NCI-H1436 treated with DMSO at 0.1 percent for 48 hours (cell line): ENCODE results near the gene RBM10.
"Not testable (repeated sequence)": the region's sequence is repeated elsewhere in the genome, so short reads cannot be mapped to it uniquely, and the experiment has no call there.

Experiments
- DNase-seq: peaks from one replicate; lab custom pipeline; 2025; lab: John Stamatoyannopoulos, UW

The RBM10 gene, protein sequence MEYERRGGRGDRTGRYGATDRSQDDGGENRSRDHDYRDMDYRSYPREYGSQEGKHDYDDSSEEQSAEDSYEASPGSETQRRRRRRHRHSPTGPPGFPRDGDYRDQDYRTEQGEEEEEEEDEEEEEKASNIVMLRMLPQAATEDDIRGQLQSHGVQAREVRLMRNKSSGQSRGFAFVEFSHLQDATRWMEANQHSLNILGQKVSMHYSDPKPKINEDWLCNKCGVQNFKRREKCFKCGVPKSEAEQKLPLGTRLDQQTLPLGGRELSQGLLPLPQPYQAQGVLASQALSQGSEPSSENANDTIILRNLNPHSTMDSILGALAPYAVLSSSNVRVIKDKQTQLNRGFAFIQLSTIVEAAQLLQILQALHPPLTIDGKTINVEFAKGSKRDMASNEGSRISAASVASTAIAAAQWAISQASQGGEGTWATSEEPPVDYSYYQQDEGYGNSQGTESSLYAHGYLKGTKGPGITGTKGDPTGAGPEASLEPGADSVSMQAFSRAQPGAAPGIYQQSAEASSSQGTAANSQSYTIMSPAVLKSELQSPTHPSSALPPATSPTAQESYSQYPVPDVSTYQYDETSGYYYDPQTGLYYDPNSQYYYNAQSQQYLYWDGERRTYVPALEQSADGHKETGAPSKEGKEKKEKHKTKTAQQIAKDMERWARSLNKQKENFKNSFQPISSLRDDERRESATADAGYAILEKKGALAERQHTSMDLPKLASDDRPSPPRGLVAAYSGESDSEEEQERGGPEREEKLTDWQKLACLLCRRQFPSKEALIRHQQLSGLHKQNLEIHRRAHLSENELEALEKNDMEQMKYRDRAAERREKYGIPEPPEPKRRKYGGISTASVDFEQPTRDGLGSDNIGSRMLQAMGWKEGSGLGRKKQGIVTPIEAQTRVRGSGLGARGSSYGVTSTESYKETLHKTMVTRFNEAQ

DNA sequence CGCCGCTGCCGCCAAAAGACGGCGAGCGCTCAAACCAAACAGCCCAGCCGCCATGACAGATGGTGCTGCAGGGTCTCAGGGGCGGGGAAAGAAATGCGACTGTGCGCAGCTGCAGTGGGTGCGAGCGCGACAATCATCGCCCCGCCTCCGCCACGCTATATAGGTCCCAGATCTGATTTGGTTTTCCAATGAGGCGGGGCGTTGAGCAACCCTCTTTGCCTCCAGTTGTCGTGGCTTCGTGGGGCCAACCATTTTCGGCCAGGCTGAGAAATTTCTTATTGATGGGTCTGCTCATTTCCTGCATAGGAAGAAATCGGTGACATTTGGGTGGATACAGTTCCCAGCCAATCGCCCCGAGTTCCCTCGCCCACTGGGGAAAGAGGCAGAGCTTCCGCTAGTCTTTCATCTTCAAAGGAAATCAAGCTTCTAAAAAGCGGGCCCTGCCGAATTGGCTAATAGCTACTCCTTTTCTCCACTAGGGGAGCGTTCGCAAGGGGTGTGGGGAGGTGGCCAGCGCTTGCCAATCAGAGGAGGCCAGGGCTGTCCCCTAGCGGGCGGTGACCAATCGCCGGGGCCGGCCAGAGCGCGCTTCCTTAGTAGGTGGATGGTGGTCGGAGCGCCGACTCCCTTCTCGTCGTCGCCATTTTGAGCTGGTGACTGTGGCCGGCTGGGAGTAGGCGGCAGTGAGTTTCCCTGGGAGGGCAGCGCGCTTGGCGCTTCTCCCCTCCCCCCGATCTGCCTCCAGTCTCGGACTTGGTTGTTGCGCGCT, at the start of gene RBM10, which contains the start of gene NDUFB11:
Gene RBM10, plus strand, starts transcription at position 596 of the 769 bp plus-strand sequence. CDS start 2,261 bp downstream, outside the sequence.
Gene NDUFB11, minus strand, starts transcription at position 77 of the 769 bp plus-strand sequence. Its CDS starts 23 bp downstream, at position 54.
- DNase-seq = peak; percentile 51

DNA sequence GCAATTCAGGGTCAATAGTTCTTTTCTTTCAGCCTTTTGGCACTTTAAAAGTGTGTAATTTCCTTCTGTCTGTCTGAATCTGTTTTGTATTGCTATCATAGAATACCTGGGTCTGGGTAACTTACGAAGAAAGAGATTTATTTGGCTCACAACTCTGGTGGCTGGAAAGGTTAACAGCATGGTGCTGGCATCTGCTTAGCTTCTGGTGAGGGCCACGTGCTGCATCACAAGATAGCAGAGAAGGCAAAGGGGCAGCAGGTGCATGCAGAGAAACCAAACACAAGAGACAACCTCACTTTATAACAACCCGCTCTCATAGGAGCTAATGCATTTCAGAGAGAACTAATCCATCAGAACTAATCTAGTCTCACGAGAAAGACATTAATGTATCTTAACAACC, 48.0 kb upstream of the RBM10 start:
- no peak for DNase-seq

DNA sequence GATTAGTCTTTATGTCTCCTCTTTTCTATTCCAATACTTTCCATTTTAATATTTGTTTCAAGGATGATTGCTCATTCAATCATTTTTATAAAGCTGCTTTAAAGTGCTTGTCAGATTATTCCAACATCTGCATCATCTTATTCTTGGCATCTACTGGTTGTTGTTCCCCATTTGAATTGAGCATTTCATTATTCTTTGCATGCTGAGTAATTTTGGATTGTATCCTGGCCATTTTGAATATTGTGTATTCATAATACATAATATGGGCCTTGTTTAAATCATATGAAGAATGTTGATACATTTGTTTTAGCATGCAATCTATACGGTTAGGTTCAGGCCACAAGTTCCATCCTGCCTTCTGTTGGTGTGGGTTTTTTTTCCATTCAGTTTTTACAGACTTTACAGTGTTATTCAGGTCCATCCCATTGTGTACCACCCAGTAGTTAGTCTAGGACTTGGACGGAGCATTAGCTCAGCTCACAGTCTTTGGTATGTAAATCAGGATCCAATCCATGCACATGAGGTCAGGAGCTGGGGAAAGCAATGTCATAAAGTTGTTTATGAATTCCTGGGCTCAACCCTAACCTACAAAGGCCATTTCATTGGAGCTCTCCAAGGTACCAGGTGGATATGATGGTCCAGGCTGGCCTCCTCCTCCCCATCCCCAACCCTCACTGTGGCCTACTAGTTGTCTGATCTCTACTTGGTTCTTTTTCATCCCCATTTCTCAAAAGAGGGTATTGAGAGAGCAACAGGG, 46.5 kb upstream of the RBM10 start:
- DNase-seq = no peak

GRCh38 chrX:47101206-47101605, 43.8 kb upstream of the RBM10 start:
- no peak for DNase-seq

GRCh38 chrX:47110936-47111615, 33.9 kb upstream of the RBM10 start:
- DNase-seq = not testable (repeated sequence)

DNA sequence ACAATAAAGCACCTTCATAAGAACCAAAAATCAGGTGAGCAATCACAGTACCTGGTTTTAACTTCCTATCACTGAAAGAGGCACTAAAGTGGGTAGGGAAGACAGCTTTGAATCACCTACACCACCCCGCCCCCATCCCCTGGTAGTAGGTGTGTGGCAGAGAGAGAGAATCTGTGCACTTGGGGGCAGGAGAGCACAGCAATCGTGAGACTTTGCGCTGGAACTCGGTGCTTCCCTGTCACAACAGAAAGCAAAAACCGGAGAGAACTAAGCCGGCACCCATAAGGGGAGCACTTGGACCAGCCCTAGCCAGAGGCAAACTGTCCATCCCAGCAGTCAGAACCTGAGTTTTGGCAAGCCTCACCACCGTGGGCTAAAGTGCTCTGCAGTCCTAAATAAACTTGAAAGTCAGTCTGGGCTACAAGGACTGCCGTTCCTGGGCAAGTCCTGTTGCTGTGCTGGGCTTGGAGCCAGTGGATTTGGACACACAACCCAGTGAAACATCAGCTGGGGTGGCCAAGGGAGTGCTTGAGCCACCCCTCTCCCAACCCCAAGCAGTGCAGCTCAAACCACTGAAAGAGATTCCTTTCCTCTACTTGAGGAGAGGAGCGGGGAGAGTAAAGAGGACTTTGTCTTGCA, 32.6 kb upstream of the RBM10 start:
- DNase-seq = no peak

- DNase-seq = not testable (repeated sequence)
Measured at GRCh38 chrX:47116551-47117110, 28.4 kb upstream of the RBM10 start.

DNA sequence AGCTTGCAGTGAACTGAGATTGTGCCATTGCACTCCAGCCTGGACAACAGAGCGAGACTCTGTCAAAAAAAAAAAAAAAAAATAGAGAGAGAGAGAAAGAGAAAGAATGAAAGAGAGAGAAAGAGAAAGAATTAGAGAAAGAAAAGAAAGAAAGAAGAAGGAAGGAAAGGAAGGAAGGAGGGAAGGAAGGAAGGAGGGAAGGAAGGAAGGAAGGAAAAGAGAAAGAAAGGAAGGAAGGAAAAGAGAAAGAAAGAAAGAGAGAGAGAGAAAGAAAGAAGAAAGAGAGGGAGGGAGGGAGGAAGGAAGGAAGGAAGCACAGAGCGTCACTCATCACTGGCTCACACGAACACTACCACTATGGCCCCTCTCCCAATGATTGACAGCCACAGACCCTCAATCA, 20.6 kb upstream of the RBM10 start:
- DNase-seq = not testable (repeated sequence)

- DNase-seq = peak; percentile 74
Measured at GRCh38 chrX:47129157-47129898, 15.7 kb upstream of the RBM10 start.

GRCh38 chrX:47129899-47130358, 15.1 kb upstream of the RBM10 start:
- no peak for DNase-seq

DNA sequence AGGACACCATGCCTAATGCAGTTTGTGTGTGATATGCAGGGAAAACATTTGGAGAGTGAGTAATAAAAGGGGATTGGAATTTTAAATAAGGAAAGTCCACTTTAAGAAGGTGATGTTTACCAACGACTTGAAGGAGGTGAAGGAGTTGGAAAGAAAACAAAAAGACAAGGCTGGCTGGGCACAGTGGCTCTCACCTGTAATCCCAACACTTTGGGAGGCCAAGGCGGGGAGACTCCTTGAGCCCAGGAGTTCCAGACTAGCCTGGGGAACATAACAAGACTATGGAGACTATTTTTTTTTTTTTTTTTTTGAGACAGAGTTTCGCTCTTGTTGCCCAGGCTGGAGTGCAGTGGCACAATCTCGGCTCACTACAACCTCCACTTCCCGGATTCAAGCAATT, 11.5 kb upstream of the RBM10 start:
- no peak for DNase-seq

DNA sequence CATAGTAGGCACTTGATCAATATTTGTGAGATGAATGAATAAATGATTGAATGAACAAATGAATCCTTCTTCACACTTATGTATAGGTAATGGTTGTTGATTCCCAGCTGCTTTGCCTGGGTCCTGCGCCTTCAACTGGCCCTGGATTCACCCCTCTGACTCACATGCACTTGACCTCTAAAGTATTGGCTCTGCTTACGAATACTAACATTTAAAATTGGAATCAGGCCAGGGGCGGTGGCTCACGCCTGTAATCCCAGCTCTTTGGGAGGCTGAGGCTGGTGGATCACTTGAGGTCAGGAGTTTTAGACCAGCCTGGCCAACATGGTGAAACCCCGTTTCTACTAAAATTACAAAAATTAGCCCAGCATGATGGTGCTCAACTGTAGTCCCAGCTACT, 9.4 kb upstream of the RBM10 start:
- DNase-seq = not testable (repeated sequence)

DNA sequence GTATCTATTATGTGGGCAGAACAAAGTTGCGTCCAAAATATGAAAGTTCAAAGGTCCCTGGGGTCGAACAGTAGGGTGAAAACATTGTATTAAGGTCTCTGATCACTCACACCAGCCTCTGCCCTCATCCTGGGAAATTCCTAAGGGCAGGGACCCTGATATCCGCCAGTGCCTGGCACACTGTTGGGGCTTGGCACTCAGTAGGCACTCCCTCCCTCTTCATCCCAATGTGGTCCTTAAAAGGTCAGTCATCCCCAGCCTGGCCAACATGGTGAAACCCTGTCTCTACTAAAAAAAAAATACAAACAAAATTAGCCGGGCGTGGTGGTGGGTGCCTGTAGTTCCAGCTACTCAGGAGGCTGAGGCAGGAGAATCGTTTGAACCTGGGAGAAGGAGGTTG, 6.8 kb upstream of the RBM10 start:
- no peak for DNase-seq

DNA sequence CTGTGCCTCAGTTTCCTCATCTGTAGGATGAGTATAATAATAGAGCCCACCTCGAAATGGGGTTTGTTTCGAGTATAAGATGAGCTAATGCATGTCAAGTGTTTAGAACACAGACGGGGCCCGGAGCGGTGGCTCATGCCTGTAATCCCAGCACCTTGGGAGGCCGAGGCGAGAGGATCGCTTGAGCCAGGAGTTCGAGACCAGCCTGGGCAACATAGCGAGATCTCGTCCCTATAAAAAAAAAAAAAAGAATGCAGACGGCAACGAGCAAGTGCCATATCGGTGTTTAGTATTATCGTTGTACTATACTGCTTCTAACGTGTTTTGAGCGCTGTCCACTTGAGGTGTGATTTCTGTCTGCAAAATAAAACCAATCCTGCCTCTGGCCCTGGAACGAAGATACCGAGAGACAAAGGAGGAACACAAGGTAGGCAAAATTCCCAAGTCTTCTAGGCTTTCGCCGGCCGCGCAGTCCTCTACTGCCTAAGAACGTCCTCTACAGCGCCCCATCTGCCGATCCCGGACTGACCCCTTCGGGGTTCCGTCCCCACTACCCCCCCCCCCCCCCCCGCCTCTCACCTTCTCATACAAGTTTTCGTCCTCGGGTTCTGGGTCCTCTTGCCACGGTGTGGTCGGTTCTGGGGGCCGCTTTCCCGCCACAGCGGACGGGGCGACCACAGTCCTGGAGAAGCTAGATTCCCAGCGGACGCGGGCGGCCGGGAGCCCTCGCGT, 961 bp upstream of the RBM10 start:
- DNase-seq = no peak

- no peak for DNase-seq
Measured at GRCh38 chrX:47145395-47146120, 537 bp downstream of the RBM10 start.

GRCh38 chrX:47146121-47146935, 1.3 kb downstream of the RBM10 start:
- no peak for DNase-seq
